GM18511 (cell line): ENCODE results near the gene NUP214.
"Not testable (repeated sequence)": the region's sequence is repeated elsewhere in the genome, so short reads cannot be mapped to it uniquely, and the experiment has no call there.

Experiments used
- ATAC-seq: cut with Tn5 transposase; IDR thresholded peaks from one replicate; pipeline ENCODE4 v1.9.1; 2021; ENCODE audit warnings: mild to moderate bottlenecking, moderate library complexity; ENCODE audit not compliant: unreplicated experiment

NUP214 gene

GRCh38 chr9:131257266-131258025 is 132.1 kb downstream of the NUP214 start:
- ATAC-seq: no peak

GRCh38 chr9:131258186-131258585 is 132.8 kb downstream of the NUP214 start:
- no peak for ATAC-seq

GRCh38 chr9:131258698-131259431 is 133.5 kb downstream of the NUP214 start:
- ATAC-seq: no peak

- no peak for ATAC-seq
These were observed 134.1 kb downstream of the NUP214 start for GRCh38 chr9:131259432-131259898.

- no peak for ATAC-seq
These were observed 134.7 kb downstream of the NUP214 start for GRCh38 chr9:131259916-131260597.

GRCh38 chr9:131260751-131261452 is 135.5 kb downstream of the NUP214 start:
- ATAC-seq: no peak

GRCh38 chr9:131262327-131263032 is 137.1 kb downstream of the NUP214 start:
- peak; percentile 62 for ATAC-seq

- ATAC-seq: not testable (repeated sequence)
These were observed 137.6 kb downstream of the NUP214 start for GRCh38 chr9:131263033-131263343.

GRCh38 chr9:131263701-131264100 is 138.3 kb downstream of the NUP214 start:
- ATAC-seq: no peak

GRCh38 chr9:131264231-131264630 is 138.8 kb downstream of the NUP214 start:
- ATAC-seq: no peak

GRCh38 chr9:131266266-131267229 is 141.2 kb downstream of the NUP214 start:
- no peak for ATAC-seq

GRCh38 chr9:131270171-131271015 is 145.0 kb downstream of the NUP214 start:
- ATAC-seq: no peak

GRCh38 chr9:131271016-131271273 is 145.6 kb downstream of the NUP214 start:
- not testable (repeated sequence) for ATAC-seq

GRCh38 chr9:131271506-131271931 is 146.1 kb downstream of the NUP214 start:
- ATAC-seq: no peak

- no peak for ATAC-seq
These were observed 146.8 kb downstream of the NUP214 start for GRCh38 chr9:131272212-131272611.

GRCh38 chr9:131273146-131273855 is 147.9 kb downstream of the NUP214 start:
- ATAC-seq: no peak

- no peak for ATAC-seq
These were observed 148.7 kb downstream of the NUP214 start for GRCh38 chr9:131273856-131274673.
